Rectal smooth muscle tissue (tissue), 1 donor: ENCODE results near the gene MAP4K5.
"Not testable (repeated sequence)": the region's sequence is repeated elsewhere in the genome, so short reads cannot be mapped to it uniquely, and the experiment has no call there.

ENCODE experiments used
- H3K27ac ChIP-seq: one replicate; pipeline ENCODE4 v1.7.0; 2013; ENCODE audit warnings: low read depth, low read length, inconsistent platforms
- H3K27me3 ChIP-seq: one replicate; pipeline ENCODE4 v1.7.0; 2013; ENCODE audit warnings: low read length; ENCODE audit not compliant: control insufficient read depth, insufficient read depth
- H3K36me3 ChIP-seq: one replicate; pipeline ENCODE4 v1.7.0; 2013; ENCODE audit warnings: low read length; ENCODE audit not compliant: control insufficient read depth, insufficient read depth
- H3K4me1 ChIP-seq: one replicate; pipeline ENCODE4 v1.7.0; 2013; ENCODE audit warnings: low read length; ENCODE audit not compliant: control insufficient read depth, insufficient read depth
- H3K4me3 ChIP-seq: one replicate; pipeline ENCODE4 v1.7.0; 2013; ENCODE audit warnings: low read length
- H3K9ac ChIP-seq: one replicate; pipeline ENCODE4 v1.7.0; 2013; ENCODE audit warnings: low read length

MAP4K5 gene

DNA sequence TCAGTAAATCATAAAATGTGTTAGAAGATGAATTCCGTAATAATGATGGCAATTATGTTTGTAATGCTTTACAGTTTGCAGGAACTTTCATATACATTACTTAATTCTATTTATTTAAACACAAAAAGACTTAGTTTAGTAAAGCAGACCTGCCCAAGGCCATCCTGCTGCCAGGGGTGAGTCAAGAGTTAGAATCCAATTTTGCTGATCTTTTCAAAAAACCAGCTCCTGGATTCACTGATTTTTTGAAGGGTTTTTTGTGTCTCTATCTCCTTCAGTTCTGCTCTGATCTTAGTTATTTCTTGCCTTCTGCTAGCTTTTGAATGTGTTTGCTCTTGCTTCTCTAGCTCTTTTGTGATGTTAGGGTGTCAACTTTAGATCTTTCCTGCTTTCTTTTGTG is 25.3 kb downstream of the MAP4K5 start:
- not testable (repeated sequence) for H3K27ac ChIP-seq, H3K4me3 ChIP-seq, H3K27me3 ChIP-seq, H3K36me3 ChIP-seq, H3K9ac ChIP-seq, H3K4me1 ChIP-seq

DNA sequence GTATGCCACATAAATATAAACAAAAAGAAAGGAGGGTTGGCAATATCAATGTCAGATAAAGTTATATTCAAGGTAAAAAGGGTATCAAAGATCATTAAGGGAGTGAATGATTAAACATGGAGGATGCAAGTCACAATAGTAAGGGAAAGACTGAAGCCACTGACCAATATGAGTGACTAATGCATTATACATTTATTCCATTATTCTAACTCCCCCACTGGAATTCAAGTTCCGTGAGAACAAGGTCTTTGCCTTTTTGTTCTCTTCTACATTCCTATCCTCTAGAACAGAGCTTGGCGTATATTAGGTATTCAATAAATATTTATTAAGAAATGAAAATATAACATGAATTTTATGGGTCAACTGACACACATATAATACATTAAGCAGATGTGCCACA is 30.7 kb downstream of the MAP4K5 start:
- H3K4me3 ChIP-seq: no peak overlapping the region
- H3K36me3 ChIP-seq: no peaks in the 10 kb centered on the region
- peaks cover 4% of the 10 kb centered on the region for H3K4me1 ChIP-seq
- no peaks in the 10 kb centered on the region for H3K27me3 ChIP-seq
- H3K27ac ChIP-seq: no peak overlapping the region
- H3K9ac ChIP-seq: no peak overlapping the region

GRCh38 chr14:50497351-50497750 is 35.0 kb downstream of the MAP4K5 start:
- Histone ChIP-seq H3K27me3 (no peaks in the 10 kb centered on the region), H3K36me3 (no peaks in the 10 kb centered on the region), H3K9ac (no peak overlapping the region), H3K4me3 (no peak overlapping the region), H3K27ac (no peak overlapping the region), H3K4me1 (peaks cover 4% of the 10 kb centered on the region)

- H3K27ac ChIP-seq: no peak overlapping the region
- H3K9ac ChIP-seq: no peak overlapping the region
- no peaks in the 10 kb centered on the region for H3K4me1 ChIP-seq
- H3K27me3 ChIP-seq: no peaks in the 10 kb centered on the region
- H3K4me3 ChIP-seq: no peak overlapping the region
- peaks cover 2% of the 10 kb centered on the region for H3K36me3 ChIP-seq
Measured at GRCh38 chr14:50489851-50490250, 42.5 kb downstream of the MAP4K5 start.

DNA sequence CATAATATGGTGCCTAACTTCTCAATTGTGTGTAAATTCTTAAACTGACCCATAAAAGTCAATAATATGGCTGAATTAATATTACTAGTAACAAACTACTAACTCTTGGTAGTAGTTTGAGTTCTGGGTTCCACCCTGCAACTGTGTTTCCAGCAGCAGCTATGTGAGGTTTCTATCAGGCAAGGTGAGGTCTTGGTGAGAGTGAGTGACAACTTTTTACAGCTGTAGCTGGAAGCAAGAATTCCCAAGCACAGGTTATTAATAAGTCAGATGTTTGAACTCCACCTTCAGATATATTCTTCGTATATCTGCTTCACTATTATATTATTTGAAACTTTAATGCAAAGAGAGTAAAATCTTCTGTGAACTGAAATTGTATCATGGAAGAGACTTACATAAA is 43.8 kb downstream of the MAP4K5 start:
- Histone ChIP-seq H3K4me3 (no peak overlapping the region), H3K27ac (no peak overlapping the region), H3K27me3 (no peaks in the 10 kb centered on the region), H3K4me1 (no peaks in the 10 kb centered on the region), H3K9ac (no peak overlapping the region), H3K36me3 (peaks cover 2% of the 10 kb centered on the region)

GRCh38 chr14:50479041-50479440 is 53.3 kb downstream of the MAP4K5 start:
- Histone ChIP-seq H3K27ac (no peak overlapping the region), H3K9ac (no peak overlapping the region), H3K36me3 (peaks cover 1% of the 10 kb centered on the region), H3K27me3 (no peaks in the 10 kb centered on the region), H3K4me1 (no peaks in the 10 kb centered on the region), H3K4me3 (no peak overlapping the region)

GRCh38 chr14:50477760-50478159 is 54.6 kb downstream of the MAP4K5 start:
- Histone ChIP-seq H3K36me3 (peaks cover 8% of the 10 kb centered on the region), H3K9ac (no peak overlapping the region), H3K27ac (no peak overlapping the region), H3K27me3 (no peaks in the 10 kb centered on the region), H3K4me3 (no peak overlapping the region), H3K4me1 (no peaks in the 10 kb centered on the region)

DNA sequence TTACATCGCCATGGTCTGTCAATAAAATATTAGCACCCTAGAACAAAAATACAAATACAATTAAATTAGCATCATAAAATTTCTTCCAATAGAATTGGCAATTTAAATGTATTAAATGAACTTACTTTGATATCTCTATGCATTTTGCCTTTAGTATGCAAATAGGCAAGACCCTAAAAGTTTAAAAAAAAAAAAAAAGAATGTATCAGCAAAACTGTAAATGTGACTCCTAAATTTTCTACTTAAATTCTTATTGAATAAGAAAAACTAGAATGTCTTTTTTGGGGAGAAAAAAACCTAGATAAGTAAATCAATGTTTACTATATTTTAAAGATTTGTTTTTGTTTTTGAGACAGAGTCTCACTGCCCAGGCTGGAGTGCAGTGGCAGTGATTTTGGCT is 56.2 kb downstream of the MAP4K5 start:
- Histone ChIP-seq H3K27ac (no peak overlapping the region), H3K27me3 (no peaks in the 10 kb centered on the region), H3K4me3 (no peak overlapping the region), H3K9ac (no peak overlapping the region), H3K4me1 (no peaks in the 10 kb centered on the region), H3K36me3 (peaks cover 13% of the 10 kb centered on the region)

- H3K27me3 ChIP-seq: no peaks in the 10 kb centered on the region
- H3K27ac ChIP-seq: no peak overlapping the region
- no peaks in the 10 kb centered on the region for H3K4me1 ChIP-seq
- no peak overlapping the region for H3K4me3 ChIP-seq
- no peak overlapping the region for H3K9ac ChIP-seq
- peaks cover 16% of the 10 kb centered on the region for H3K36me3 ChIP-seq
Measured at GRCh38 chr14:50475460-50475859, 56.9 kb downstream of the MAP4K5 start.

GRCh38 chr14:50471838-50472465 is 60.4 kb downstream of the MAP4K5 start:
- no peaks in the 10 kb centered on the region for H3K4me1 ChIP-seq
- H3K36me3 ChIP-seq: peaks cover 18% of the 10 kb centered on the region
- no peaks in the 10 kb centered on the region for H3K27me3 ChIP-seq
- no peak overlapping the region for H3K27ac ChIP-seq
- H3K9ac ChIP-seq: no peak overlapping the region
- no peak overlapping the region for H3K4me3 ChIP-seq

DNA sequence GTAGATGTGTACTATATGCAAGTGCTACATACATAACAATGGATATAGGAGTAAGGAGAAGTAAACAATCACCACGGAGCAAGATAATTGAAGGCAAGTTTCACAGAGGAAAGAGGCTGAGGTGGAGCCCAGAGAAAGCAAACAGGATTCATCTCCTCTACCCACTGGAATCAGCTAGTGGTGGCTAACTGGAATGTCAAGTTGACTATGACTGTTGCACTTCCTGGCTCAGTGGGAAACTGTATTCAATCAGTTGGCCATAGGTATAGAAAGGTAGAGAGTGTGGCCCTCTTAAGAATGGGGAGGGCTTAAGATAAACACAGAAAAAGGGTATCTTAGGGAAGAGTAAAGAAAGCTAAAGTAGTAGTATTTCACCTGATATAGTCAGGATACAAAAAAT is 62.4 kb downstream of the MAP4K5 start:
- Histone ChIP-seq H3K27me3 (no peaks in the 10 kb centered on the region), H3K4me3 (no peak overlapping the region), H3K4me1 (no peaks in the 10 kb centered on the region), H3K9ac (no peak overlapping the region), H3K27ac (no peak overlapping the region), H3K36me3 (peaks cover 22% of the 10 kb centered on the region)

DNA sequence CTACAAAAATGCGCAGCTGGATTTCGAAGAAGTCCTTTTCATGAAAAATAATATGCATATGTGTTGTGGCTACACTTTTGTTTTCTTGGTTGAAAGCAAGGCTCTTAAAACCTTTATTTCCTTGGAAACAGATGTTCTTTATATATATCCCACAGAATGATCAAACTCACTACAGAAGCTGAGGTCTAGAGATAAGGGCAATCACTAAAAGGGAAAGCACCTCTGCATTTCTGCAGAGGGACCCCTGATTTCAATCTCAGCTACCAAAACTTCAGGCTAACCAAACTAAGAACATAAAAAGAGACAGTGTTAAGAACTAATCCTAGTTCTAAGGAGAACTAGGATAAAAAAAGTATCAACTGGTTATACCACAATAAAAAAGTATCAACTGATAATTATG is 70.3 kb downstream of the MAP4K5 start:
- Histone ChIP-seq H3K27me3 (no peaks in the 10 kb centered on the region), H3K9ac (no peak overlapping the region), H3K27ac (no peak overlapping the region), H3K4me3 (no peak overlapping the region), H3K36me3 (peaks cover 11% of the 10 kb centered on the region), H3K4me1 (no peaks in the 10 kb centered on the region)

GRCh38 chr14:50453869-50454268 is 78.5 kb downstream of the MAP4K5 start:
- peaks cover 6% of the 10 kb centered on the region for H3K36me3 ChIP-seq

More at GRCh38 chr14:50453869-50454268, 78.5 kb downstream of the MAP4K5 start:
- H3K9ac ChIP-seq: no peak overlapping the region
- no peak overlapping the region for H3K4me3 ChIP-seq
- no peaks in the 10 kb centered on the region for H3K27me3 ChIP-seq
- H3K27ac ChIP-seq: peak overlapping the region; percentile 58
- H3K4me1 ChIP-seq: peaks cover 2% of the 10 kb centered on the region
